AG09309 (cell line): ENCODE data around the gene VPS13A.

Experiments used
- DNase-seq: peaks from one replicate; pipeline ENCODE4 v3.0.0-alpha.2; 2010; ENCODE audit warnings: low read depth
- H3K4me3 ChIP-seq: 2 replicates; pipeline ENCODE4 v1.5.1; 2011; ENCODE audit warnings: mild to moderate bottlenecking, low read depth, low read length, moderate library complexity; ENCODE audit not compliant: control insufficient read depth
- TF ChIP-seq, protein P1 (sequence below): IDR thresholded peaks from 2 replicates; pipeline ENCODE4 v1.5.1; 2011; ENCODE audit warnings: mild to moderate bottlenecking, low read depth, low read length, inconsistent platforms; ENCODE audit not compliant: insufficient read depth, control insufficient read depth; ENCODE audit errors: missing control alignments

Gene VPS13A

DNA sequence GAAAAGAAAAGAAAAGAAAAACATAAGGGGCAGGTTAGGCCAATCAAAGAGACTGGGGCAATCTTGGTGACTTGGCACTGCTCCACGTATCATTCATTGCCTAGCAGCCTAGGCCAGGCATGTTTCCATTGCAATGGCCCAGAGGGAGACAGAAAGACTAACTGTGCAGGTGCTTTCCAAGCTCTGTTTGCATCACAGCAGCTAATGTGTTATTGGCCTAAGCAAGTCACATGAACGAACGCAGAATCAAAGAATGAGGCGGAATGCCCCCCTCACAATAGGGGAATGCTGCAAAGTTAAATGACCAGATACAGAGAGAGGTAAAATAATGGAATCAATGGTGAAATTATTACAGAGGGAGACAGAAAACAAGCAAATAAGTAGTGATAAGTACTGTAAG is 11.1 kb upstream of the VPS13A start:
- no peak for DNase-seq
- TF ChIP-seq, protein P1, sequence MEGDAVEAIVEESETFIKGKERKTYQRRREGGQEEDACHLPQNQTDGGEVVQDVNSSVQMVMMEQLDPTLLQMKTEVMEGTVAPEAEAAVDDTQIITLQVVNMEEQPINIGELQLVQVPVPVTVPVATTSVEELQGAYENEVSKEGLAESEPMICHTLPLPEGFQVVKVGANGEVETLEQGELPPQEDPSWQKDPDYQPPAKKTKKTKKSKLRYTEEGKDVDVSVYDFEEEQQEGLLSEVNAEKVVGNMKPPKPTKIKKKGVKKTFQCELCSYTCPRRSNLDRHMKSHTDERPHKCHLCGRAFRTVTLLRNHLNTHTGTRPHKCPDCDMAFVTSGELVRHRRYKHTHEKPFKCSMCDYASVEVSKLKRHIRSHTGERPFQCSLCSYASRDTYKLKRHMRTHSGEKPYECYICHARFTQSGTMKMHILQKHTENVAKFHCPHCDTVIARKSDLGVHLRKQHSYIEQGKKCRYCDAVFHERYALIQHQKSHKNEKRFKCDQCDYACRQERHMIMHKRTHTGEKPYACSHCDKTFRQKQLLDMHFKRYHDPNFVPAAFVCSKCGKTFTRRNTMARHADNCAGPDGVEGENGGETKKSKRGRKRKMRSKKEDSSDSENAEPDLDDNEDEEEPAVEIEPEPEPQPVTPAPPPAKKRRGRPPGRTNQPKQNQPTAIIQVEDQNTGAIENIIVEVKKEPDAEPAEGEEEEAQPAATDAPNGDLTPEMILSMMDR = no peak
- H3K4me3 ChIP-seq = no peak overlapping the region

DNA sequence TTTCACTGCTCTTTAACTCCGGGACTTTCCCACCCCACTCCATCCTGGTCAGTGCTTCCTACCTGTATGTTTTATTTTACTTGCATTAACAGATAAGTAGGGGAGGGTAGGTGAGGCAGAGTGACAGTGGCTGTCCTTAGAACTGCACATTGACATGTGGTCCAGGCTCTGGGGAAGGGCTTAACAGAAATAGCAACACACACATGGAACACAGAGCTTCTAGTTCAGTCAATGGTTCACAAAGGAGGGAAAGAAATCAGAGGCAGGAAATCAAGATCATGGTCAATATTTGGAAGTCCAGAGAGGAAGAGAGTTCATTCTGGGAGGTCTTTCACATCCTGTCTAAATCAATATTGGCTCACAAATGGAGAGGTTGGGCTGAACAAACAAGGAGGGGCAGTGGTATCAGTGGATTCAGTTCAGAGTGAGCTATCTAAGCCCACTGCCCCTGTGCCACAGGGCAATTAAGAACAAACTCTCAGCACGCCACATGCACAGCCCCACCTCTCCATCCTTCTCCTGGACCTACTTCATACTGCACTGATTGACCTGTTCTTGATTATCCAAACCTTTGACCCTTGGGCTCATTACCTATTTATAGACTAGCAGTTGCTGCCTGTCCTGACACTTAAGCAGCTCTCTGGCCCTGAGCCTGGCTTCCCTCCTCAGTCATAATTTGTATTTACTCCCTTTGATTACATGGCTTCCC is 6.2 kb upstream of the VPS13A start:
- no peak overlapping the region for H3K4me3 ChIP-seq
- no peak for DNase-seq
- TF ChIP-seq, protein P1 = no peak

DNA sequence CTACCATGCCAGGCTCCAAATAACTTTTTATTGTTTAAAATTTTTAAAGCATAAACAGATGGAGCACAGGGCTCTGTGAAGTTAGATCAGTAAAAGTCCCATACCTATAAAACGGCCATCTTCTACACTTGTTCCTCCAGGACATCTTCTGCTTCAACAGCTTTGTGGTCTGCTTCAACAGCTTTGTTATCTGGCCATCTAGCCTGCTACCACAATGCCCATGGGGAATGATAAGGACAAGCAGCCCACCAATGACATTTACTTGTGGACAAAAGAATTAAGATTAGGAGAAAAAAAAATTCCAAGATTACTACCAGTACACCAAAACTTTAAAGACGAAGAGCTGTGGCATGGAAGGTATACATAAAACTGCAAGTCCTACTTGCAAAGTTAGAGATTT is 2.2 kb upstream of the VPS13A start:
- no peak for DNase-seq
- H3K4me3 ChIP-seq = no peak overlapping the region
- TF ChIP-seq, protein P1 = no peak

DNA sequence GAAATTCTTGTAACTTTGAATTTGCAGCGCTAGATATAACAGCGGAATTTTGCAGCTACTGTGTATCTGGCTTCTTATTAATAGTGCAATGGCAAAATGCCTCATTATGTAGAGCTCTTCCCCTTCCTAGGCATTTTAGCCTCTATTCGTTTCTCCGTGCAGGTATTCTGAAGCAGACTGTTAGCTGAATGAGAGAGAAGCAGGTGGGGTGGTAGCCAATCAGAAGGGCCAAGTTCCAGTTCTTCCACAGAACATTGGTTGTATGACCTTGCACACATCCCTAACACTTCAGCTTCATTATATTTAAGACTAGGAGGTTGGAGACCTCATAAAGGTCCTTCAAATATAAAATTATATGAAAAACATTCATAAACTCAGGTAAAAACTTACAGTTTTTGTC is 1.2 kb upstream of the VPS13A start:
- TF ChIP-seq, protein P1 = no peak
- H3K4me3 ChIP-seq = no peak overlapping the region
- DNase-seq = no peak

DNA sequence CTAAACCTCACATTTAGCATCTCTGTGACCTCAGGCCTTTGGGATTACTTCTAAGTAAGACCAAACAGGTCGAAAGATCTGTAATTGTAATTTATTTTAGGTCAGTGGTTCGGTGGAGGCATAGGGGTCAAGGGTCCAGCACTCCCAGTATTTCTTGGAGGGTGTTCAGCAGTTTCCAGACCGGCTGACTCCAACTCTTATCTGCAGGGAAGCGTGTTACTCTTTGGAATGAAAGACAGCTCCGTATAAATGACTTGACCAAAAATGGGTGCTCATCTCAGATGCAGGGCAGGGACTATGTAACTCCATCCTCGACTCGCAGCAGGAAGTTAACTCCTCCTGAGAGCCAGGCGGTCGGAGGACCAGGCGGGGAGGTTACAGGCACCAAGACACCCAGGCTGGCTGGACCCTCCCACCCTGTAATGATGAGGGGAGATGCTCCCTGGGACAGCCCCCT is 620 bp upstream of the VPS13A start:
- H3K4me3 ChIP-seq = peak overlapping the region; percentile 97
- TF ChIP-seq, protein P1 = no peak
- no peak for DNase-seq

DNA sequence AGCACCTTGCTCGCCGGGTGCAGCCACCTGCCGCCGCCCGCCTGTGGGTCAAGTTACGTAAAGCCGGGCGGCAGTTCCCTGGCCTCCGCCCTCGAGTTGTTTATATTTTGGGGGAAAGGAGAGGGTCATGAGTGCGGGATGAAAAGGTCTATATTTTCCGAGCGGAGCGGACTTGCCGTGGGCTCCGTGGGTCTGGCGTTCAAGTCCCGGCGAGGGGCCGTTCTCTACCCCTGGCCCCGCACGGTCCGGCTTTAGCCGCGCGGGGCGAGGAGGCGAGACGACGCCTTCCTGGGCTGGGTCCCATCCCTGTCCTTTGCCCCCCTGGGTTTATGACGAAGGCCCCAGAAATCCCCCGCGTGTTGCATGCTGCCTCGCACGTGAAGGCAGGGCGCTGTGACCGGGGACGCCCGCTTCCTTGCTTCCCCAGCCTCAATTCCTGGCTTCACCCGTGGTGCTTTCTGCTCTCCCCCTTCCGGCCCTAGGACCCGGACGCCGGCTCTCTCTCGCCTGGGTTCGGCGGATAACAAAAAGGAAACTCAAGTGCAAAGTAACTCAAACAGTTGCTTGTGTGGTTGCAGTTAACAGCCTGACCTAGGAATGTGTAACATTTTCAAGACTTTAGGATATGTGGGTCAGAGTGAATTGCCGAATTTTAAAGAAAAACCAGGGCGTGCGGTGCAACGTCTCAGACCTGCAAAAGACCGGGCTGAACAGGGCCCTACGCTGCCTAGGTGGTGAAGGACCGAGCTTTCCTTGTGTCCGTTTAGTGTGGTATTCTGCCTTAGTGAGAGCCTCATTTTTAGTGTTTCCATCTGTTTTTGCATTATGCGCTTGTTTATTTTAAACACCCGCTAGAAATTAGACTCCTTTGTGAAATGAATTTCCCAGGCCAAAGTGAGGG is 810 bp downstream of the VPS13A start:
- DNase-seq = no peak
- TF ChIP-seq, protein P1 = no peak

More for the DNA sequence above, 810 bp downstream of the VPS13A start:
- peak overlapping the region; percentile 97 for H3K4me3 ChIP-seq
